IPS-20b (cell line): Measurements from ENCODE around the gene NAGPA.

Source experiments
- H3K27ac ChIP-seq: one replicate; pipeline ENCODE4 v1.5.1; 2013; ENCODE audit warnings: low read length
- H3K27me3 ChIP-seq: 2 replicates; pipeline ENCODE4 v1.6.1; 2013; ENCODE audit warnings: mild to moderate bottlenecking, low read length, inconsistent platforms; ENCODE audit not compliant: insufficient read depth
- H3K36me3 ChIP-seq: 2 replicates; pipeline ENCODE4 v1.6.1; 2013; ENCODE audit warnings: low read depth, mild to moderate bottlenecking, inconsistent platforms, low read length, moderate library complexity; ENCODE audit not compliant: insufficient read depth
- H3K4me1 ChIP-seq: 2 replicates; pipeline ENCODE4 v1.6.1; 2013; ENCODE audit warnings: mild to moderate bottlenecking, control low read depth, inconsistent platforms, low read length, moderate library complexity; ENCODE audit not compliant: insufficient read depth
- H3K4me3 ChIP-seq: 2 replicates; pipeline ENCODE4 v1.5.1; 2013; ENCODE audit warnings: mild to moderate bottlenecking, low read length, inconsistent platforms
- H3K9ac ChIP-seq: 2 replicates; pipeline ENCODE4 v1.6.1; 2013; ENCODE audit warnings: low read depth, mild to moderate bottlenecking, inconsistent platforms, low read length, moderate library complexity
- H3K9me3 ChIP-seq: 2 replicates; pipeline ENCODE4 v1.6.1; 2013; ENCODE audit warnings: mild to moderate bottlenecking, low read depth, low read length, inconsistent platforms; ENCODE audit not compliant: insufficient read depth

Gene NAGPA

GRCh38 chr16:4979736-4980660 lies 53.7 kb downstream of the NAGPA start:
- no peak overlapping the region for H3K4me3 ChIP-seq
- H3K36me3 ChIP-seq, result no peaks in the 10 kb centered on the region
- H3K9ac ChIP-seq, result no peak overlapping the region
- H3K9me3 ChIP-seq, result no peaks in the 10 kb centered on the region
- H3K27ac ChIP-seq, result no peak overlapping the region
- H3K27me3 ChIP-seq, result no peaks in the 10 kb centered on the region
- H3K4me1 ChIP-seq, result no peaks in the 10 kb centered on the region

DNA sequence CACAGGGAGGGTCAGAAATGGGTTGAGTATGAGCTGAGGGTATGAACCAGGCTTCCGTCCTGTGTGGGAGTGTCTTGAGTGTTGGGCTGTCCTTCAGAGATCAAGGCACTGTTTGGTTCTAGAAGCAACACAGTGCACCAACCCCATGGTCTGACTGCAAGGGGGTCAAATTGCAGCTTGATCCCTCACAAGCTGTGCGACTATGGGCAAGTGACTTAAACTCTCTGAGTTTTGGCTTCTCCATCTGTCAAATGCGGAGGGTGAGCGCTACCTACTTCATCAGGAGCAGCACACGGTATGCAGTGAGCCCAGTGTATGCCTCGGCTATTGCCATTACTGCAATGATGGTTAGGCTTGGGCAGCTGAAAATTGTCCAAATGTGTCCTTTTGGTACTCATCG lies 54.6 kb downstream of the NAGPA start:
- Histone ChIP-seq H3K9ac (no peak overlapping the region), H3K4me1 (no peaks in the 10 kb centered on the region), H3K27me3 (no peaks in the 10 kb centered on the region)

GRCh38 chr16:4976611-4977145 lies 57.1 kb downstream of the NAGPA start:
- H3K27me3 ChIP-seq, result no peaks in the 10 kb centered on the region
- H3K27ac ChIP-seq, result no peak overlapping the region
- H3K9me3 ChIP-seq, result no peaks in the 10 kb centered on the region
- H3K4me1 ChIP-seq, result no peaks in the 10 kb centered on the region
- no peaks in the 10 kb centered on the region for H3K36me3 ChIP-seq
- no peak overlapping the region for H3K9ac ChIP-seq
- no peak overlapping the region for H3K4me3 ChIP-seq

More for the DNA sequence above, 54.6 kb downstream of the NAGPA start:
- H3K9me3 ChIP-seq, result no peaks in the 10 kb centered on the region
- H3K36me3 ChIP-seq, result no peaks in the 10 kb centered on the region
- no peak overlapping the region for H3K27ac ChIP-seq
- no peak overlapping the region for H3K4me3 ChIP-seq

DNA sequence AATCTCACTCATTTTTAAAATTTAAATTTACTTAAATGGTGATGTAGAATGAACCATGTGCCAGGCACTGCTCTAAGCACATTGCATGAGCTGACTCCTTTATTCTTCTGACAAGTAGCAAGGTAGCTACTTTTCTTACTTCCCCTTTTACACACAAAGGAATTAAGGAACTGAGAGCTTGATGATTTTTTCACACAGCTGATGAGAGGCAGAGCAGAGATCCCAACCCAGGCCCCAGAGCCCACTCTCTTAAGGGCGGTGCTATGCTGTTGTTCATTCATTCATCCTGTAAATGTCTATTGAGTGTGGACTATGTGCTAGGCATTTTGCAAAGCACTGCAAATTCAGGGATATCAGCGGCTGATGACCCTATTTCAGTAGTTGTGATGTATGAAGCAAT lies 57.7 kb downstream of the NAGPA start:
- H3K9ac ChIP-seq, result no peak overlapping the region
- no peaks in the 10 kb centered on the region for H3K4me1 ChIP-seq
- no peak overlapping the region for H3K4me3 ChIP-seq
- no peaks in the 10 kb centered on the region for H3K27me3 ChIP-seq
- H3K36me3 ChIP-seq, result no peaks in the 10 kb centered on the region
- no peak overlapping the region for H3K27ac ChIP-seq
- no peaks in the 10 kb centered on the region for H3K9me3 ChIP-seq
